Loucy (cell line): ENCODE measurements around the gene LRRC47.

Experiments
- EZH2phosphoT487 ChIP-seq: fragments of 200-600 bp; IDR thresholded peaks from 2 replicates; pipeline ENCODE4 v1.6.1; 2018; ENCODE audit warnings: antibody characterized with exemption, mild to moderate bottlenecking, moderate library complexity, borderline replicate concordance
- TF ChIP-seq, protein P1 (sequence below): fragments of 200-600 bp; sonication (generic); conservative IDR thresholded peaks from 2 replicates; pipeline ENCODE4 v1.5.1; 2014; ENCODE audit warnings: mild to moderate bottlenecking, antibody characterized with exemption, low read length

- TF ChIP-seq, protein P1, sequence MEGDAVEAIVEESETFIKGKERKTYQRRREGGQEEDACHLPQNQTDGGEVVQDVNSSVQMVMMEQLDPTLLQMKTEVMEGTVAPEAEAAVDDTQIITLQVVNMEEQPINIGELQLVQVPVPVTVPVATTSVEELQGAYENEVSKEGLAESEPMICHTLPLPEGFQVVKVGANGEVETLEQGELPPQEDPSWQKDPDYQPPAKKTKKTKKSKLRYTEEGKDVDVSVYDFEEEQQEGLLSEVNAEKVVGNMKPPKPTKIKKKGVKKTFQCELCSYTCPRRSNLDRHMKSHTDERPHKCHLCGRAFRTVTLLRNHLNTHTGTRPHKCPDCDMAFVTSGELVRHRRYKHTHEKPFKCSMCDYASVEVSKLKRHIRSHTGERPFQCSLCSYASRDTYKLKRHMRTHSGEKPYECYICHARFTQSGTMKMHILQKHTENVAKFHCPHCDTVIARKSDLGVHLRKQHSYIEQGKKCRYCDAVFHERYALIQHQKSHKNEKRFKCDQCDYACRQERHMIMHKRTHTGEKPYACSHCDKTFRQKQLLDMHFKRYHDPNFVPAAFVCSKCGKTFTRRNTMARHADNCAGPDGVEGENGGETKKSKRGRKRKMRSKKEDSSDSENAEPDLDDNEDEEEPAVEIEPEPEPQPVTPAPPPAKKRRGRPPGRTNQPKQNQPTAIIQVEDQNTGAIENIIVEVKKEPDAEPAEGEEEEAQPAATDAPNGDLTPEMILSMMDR, result no peak
- no peak for TF ChIP-seq EZH2phosphoT487
Observed at GRCh38 chr1:3747522-3747848, 48.8 kb downstream of the LRRC47 start.
